GOT3 (cell line): Measurements from ENCODE around the gene TMEM204.
"Not testable (repeated sequence)": the region's sequence is repeated elsewhere in the genome, so short reads cannot be mapped to it uniquely, and the experiment has no call there.

Experiments used
- DNase-seq: peaks from one replicate; lab custom pipeline; 2025; ENCODE audit warnings: mixed read lengths; lab: John Stamatoyannopoulos, UW

Gene TMEM204

GRCh38 chr16:1595511-1595910 is 62.0 kb downstream of the TMEM204 start:
- not testable (repeated sequence) for DNase-seq

GRCh38 chr16:1596516-1596915 is 63.0 kb downstream of the TMEM204 start:
- no peak for DNase-seq

- DNase-seq = no peak
These were observed 63.7 kb downstream of the TMEM204 start for GRCh38 chr16:1597154-1597553.

GRCh38 chr16:1601031-1601430 is 67.6 kb downstream of the TMEM204 start:
- DNase-seq = no peak

- DNase-seq = no peak
These were observed 68.0 kb downstream of the TMEM204 start for GRCh38 chr16:1601489-1601888.

DNA sequence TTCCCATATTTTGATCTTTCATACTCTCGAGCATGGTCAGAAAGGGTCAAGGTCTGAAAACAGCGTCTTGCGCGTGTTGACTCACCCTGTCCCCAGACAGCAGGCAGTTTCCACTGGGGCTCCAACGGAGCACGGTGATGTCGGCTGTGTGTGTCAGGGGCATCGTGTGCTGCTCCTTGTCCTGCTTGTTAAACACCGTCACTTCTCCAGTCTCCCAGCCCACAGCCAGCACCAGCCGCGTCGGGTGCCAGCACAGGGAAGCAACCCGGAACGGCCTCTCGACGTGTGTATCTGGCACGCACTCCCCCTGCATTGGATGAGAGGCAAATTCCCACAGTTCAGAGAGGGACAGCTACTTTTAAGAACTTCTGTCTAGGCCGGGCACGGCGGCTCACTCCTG is 68.8 kb downstream of the TMEM204 start:
- no peak for DNase-seq
